ENCODE results near the gene FBN3.
"Not testable (repeated sequence)": the region's sequence is repeated elsewhere in the genome, so short reads cannot be mapped to it uniquely, and the experiment has no call there.

FBN3 gene

GRCh38 chr19:8041531-8041931 lies 107.9 kb downstream of the FBN3 start:
- H3K27ac ChIP-seq = no peak overlapping the region
- TF ChIP-seq CTCF (IDR thresholded peaks at IDR 0.05) = no peak
- TF ChIP-seq ZFX (IDR thresholded peaks at IDR 0.05; ENCODE audit: borderline replicate concordance) = no peak

GRCh38 chr19:8039231-8039630 lies 110.2 kb downstream of the FBN3 start:
- TF ChIP-seq CTCF (IDR thresholded peaks at IDR 0.05) (no peak), ZFX (IDR thresholded peaks at IDR 0.05; ENCODE audit: borderline replicate concordance) (no peak)
- no peak overlapping the region for H3K27ac ChIP-seq

- TF ChIP-seq CTCF (IDR thresholded peaks at IDR 0.05) (no peak), ZFX (IDR thresholded peaks at IDR 0.05; ENCODE audit: borderline replicate concordance) (no peak)
Observed at GRCh38 chr19:8038815-8039214, 110.6 kb downstream of the FBN3 start.

GRCh38 chr19:8036434-8037099 lies 112.8 kb downstream of the FBN3 start:
- no peak overlapping the region for H3K27ac ChIP-seq
- TF ChIP-seq CTCF (IDR thresholded peaks at IDR 0.05) (no peak), ZFX (IDR thresholded peaks at IDR 0.05; ENCODE audit: borderline replicate concordance) (no peak)

More at GRCh38 chr19:8038815-8039214, 110.6 kb downstream of the FBN3 start:
- no peak overlapping the region for H3K27ac ChIP-seq

- no peak overlapping the region for H3K27ac ChIP-seq
- TF ChIP-seq ZFX (IDR thresholded peaks at IDR 0.05; ENCODE audit: borderline replicate concordance) (no peak), CTCF (IDR thresholded peaks at IDR 0.05) (no peak)
Observed at GRCh38 chr19:8034178-8034525, 115.2 kb downstream of the FBN3 start.

- H3K27ac ChIP-seq = not testable (repeated sequence)
Observed at GRCh38 chr19:8033287-8034177, 115.9 kb downstream of the FBN3 start.

- H3K27ac ChIP-seq = no peak overlapping the region
- no peak for TF ChIP-seq CTCF (IDR thresholded peaks at IDR 0.05)
- no peak for TF ChIP-seq ZFX (IDR thresholded peaks at IDR 0.05; ENCODE audit: borderline replicate concordance)
Observed at GRCh38 chr19:8030960-8031359, 118.4 kb downstream of the FBN3 start.
